ENCODE data around the gene LRRC8A.
"Not testable (repeated sequence)": the region's sequence is repeated elsewhere in the genome, so short reads cannot be mapped to it uniquely, and the experiment has no call there.

Gene LRRC8A

GRCh38 chr9:128920381-128921058, 38.6 kb downstream of the LRRC8A start, which contains the start of gene PHYHD1:
PHYHD1 (plus strand) TSS chr9:128920982; CDS start chr9:128922324, 1,342 bp downstream.
- ATAC-seq = no peak
- DNase-seq = no peak

DNA sequence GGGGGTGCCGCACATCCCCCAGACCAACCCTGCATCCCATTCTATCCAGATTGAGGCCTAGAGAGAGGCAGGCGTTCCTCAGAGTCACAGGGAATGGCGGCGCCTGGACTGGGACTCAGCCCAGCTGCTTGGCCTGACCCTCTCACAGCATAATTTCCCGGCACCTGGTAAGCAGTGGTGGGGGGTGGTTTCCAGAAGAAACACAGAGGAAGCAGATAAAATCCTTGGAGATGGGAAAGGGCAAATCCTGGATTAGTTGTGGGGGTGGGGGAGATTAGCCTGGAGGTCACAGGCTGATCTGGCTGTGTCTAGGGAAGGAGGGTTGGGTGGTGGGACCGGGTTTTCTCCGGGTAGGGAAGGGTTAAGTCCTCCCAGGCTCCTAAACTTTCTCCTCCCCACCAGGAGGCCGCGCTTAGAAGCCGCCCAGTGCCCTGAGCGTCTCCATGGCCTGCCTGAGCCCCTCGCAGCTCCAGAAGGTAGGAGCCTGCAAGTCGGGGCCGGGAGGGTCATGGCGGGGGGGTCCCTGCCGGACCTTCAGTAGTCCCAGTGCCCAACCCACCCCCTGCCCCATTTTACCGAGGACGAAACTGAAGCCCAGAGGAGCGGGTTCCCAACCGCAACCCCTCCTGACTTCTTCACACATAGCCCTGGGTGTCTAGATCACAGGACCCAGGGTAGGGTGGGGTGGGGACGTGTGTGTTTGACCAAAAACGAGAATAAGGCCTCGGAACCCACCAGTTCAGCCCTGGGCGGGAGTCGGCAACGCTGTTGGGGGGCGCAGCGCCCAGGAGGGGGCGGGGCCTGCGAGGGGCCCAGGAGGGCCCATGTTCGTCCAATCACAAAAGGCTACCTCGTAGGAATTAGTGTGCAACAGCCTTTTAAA, 40.2 kb downstream of the LRRC8A start:
- DNase-seq = peak; percentile 48
- ATAC-seq = peak; percentile 72

- DNase-seq (no peak), ATAC-seq (no peak)
Observed at GRCh38 chr9:128923493-128923883, 41.6 kb downstream of the LRRC8A start.

DNA sequence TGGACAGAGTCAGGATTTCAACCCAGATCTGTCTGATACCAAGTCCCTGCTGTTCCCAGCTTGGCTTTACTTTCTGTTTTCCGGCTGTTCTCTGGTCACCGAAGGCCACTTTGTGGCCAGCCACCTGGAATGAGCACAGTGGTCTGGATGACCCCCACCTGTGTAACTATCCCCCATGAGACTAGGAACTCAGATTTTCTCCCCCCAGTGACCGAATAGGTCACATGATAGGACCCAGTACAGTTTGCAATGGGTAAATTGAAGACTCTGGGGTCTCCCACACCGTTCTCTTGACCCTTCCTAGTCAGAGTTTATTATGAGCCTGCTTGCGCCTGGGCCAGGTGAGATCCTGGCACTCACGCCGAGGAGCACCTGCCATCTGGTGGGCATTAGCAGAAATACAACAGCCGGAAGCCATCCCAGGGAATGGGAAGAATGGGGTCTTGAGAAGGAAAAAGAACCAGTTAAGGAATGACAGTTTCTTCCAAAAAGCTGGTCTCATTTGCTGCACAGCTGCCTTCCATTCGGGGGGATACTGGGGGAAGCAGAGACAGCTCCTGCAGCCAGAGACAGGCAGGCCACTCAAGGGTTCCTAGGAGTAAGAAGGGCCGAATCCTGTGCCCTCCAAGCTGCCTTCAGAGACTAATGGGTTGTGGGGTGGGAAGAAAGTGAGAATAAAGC, 45.9 kb downstream of the LRRC8A start:
- peak; percentile 56 for DNase-seq
- ATAC-seq = peak; percentile 75

DNA sequence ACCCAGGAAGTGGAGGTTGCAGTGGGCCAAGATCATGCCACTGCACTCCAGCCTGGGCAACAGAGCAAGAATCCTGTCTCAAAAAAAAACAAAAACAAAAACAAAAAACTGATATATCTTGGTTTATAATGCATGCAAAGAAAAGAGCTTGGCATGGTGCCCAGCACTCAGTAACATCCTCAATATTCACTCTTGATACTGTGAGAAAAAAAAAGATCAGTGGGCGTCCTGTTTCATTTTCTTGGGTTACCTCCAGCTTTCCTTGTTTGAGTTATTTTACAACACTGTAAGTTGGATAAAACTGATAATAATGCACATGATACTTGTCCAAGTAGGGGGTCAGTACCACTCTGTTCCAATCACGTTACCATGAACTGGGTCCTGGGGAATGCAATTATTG, 46.7 kb downstream of the LRRC8A start:
- ATAC-seq (no peak), DNase-seq (no peak)

DNA sequence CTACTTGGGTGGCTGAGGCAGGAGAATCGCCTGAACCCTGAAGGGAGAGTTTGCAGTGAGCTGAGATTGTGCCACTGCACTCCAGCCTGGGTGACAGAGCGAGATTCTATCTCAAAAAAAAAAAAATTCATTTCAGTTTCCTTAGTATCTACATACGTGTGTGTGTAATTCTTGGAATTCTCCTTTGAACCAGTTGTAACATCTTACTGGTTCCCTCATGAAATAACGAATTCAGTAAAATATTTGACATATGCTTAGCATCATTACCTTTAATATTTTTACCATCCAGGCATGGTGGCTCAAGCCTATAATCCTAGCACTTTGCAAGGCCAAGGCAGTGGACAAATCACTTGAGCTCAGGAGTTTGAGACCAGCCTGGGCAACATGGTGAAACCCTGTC, 47.6 kb downstream of the LRRC8A start:
- ATAC-seq (no peak), DNase-seq (no peak)

GRCh38 chr9:128933731-128934130, 51.8 kb downstream of the LRRC8A start:
- no peak for DNase-seq
- no peak for ATAC-seq

GRCh38 chr9:128936171-128936865, 54.4 kb downstream of the LRRC8A start:
- ATAC-seq (no peak), DNase-seq (no peak)

DNA sequence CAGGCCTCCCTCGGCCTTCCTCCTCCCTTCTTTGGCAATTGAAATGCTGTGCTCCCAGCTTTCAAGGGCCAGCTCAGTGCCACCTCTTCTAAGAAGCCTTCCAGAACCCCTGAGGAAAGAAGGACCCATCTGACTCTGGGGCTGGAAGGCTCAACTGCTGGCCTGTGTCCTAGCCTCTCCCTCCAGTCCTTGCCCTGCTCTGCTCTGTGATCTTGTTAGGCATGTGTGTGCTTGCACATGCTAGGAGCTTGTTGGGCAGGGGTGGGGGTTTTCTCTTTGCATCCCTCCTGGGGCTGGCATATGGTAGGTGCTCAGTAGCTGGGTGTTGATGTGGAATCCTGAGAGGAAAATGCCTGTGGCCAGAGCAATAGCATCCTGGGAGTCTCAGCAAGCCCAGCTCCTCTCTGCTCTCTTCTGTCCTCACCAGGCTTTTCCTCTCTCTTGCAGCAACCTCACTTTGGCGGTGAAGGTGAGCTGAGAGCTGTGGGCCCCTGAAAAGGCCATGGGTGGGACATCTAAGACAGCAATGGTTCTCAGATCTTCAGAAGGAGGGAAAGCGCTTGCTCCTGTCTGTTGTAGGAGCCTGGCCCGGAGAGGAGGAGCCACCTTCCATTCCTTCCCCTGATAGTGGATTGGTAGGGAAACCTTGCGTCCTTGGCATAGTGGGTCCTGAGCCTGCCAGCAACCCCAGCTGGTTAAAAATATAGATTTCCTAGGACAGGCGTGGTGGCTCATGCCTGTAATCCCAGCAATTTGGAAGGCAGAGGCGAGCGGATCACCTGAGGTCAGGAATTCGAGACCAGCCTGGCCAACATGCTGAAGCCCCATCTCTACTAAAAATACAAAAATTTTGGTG, 55.6 kb downstream of the LRRC8A start:
- no peak for ATAC-seq

DNA sequence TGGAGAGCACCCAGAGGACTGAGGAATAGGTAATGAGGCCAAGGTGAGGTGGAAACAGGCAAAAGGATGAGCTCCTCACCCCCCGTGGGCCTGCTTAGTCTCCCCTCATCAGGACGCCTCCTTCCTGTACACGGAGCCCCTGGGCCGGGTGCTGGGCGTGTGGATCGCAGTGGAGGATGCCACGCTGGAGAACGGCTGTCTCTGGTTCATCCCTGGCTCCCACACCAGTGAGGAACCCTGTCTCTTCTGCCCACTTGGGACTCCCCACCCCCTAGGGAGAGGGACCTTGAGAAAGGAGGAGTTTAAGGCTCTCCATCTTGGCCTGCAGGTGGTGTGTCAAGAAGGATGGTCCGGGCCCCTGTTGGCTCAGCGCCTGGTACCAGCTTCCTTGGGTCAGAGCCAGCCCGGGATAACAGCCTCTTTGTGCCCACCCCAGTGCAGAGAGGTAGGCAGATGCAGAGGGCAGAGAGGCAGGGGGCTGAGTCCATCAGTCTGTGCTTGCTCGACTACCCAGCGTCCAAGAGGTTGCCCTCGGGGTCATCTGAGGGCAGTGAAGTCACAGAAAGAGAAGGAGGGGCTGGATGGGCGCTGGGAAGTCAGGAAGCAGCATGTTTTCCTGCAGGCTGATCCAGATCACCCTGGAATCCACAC, 58.5 kb downstream of the LRRC8A start:
- ATAC-seq (no peak), DNase-seq (no peak)

More for the DNA sequence above, 55.6 kb downstream of the LRRC8A start:
- no peak for DNase-seq

DNA sequence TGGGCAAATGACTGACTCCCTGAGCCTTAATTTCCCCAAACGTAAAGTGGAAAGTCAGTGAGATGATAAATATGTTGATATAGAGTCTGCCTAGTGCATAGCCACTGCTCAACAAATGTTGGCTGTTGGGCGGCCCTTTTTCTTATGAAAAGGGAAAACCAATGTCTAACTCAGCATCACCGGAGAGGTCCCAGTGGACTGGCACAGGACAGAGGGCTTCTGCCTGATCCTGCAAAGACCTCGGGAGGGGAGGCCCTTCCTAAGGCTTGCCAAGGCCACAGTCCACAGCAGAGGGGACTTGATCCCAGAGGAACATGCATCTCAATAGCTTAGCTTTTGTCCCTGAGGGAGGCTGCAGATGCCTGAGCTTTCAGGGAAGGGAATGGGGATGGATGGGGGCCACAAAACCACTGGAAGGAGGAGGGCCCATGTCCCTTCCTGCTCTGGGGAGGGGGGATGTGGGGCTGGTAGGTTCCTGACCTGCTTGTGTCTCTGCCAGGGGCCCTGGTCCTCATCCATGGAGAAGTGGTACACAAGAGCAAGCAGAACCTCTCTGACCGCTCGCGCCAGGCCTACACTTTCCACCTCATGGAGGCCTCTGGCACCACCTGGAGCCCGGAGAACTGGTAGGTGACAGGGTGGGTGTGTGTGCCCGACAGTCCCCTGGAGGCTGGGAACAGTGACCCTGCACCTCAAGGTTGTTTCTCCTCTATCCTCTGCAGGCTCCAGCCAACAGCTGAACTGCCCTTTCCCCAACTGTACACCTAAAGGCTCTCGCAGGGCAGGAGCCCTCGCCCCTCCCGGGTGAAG, 59.2 kb downstream of the LRRC8A start:
- ATAC-seq (no peak), DNase-seq (no peak)

GRCh38 chr9:128943832-128944620, 62.1 kb downstream of the LRRC8A start:
- DNase-seq = no peak
- no peak for ATAC-seq

GRCh38 chr9:128944966-128945365, 63.0 kb downstream of the LRRC8A start:
- not testable (repeated sequence) for DNase-seq

GRCh38 chr9:128945798-128946501, 64.0 kb downstream of the LRRC8A start:
- no peak for DNase-seq
- no peak for ATAC-seq

More at GRCh38 chr9:128944966-128945365, 63.0 kb downstream of the LRRC8A start:
- not testable (repeated sequence) for ATAC-seq

- DNase-seq (peak; percentile 14), ATAC-seq (peak; percentile 15)
Observed at GRCh38 chr9:128946571-128947276, 64.8 kb downstream of the LRRC8A start.

GRCh38 chr9:128947277-128947526, 65.3 kb downstream of the LRRC8A start:
- no peak for ATAC-seq
- no peak for DNase-seq

GRCh38 chr9:128947527-128948301, 65.8 kb downstream of the LRRC8A start, which contains the start of the genes DOLK and NUP188:
DOLK (minus strand) TSS chr9:128947603; CDS start chr9:128947303, 300 bp downstream.
NUP188 (plus strand) TSS chr9:128947699; CDS start chr9:128947720, 21 bp downstream.
- ATAC-seq = peak; percentile 84

More at GRCh38 chr9:128947527-128948301, 65.8 kb downstream of the LRRC8A start, which contains the start of the genes DOLK and NUP188:
- peak; percentile 100 for DNase-seq
